Measurements from ENCODE around the gene OLFM2.

The OLFM2 gene

DNA sequence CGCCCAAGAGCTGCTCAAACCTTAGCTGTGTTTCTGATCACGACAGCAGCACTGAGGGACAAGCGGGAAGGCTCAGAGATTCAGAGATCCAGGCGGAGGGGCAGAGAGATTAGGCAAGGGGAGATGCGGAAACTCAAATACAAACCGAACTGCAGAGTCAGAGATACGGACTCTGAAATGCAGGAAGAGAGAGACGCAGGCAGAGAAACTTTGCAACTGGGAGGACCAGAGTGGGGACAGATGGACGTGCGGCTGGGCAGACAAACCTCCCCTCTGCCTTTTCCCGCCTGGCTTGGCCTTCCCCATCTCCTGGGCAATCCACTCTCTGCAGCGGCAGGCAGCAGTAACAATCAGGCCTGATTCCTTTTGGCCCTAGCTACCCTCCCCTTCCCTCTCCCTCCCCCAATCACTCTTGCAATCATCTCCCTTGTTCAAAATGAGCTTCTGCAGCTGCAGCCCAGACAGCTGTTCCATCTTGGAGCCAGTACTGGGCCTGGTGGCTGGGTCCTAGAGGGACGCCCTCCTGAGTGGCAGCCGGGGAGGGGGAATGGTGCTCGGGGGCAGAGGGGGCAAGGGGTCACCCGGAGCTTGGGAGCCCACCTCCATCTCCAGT is 29.7 kb downstream of the OLFM2 start:
- no peak for DNase-seq

DNA sequence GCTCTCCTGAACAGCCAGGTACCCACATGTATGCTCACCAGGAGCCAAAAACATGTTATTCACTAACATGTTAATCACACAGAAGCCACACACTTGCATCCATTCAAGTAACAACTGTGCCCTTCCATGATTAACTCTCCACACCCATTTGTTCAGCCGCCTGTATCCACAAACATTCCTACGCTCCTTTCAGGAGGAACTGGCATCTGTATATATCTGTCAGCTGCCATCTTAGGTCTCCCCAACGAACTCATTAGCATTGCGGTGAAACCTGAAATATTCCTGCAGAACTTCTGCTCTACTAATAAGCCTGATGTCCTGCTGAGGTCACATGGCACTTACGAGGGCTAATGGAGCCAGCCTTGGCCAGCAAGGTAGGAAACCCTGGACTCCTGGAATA is 33.0 kb downstream of the OLFM2 start:
- DNase-seq = no peak

DNA sequence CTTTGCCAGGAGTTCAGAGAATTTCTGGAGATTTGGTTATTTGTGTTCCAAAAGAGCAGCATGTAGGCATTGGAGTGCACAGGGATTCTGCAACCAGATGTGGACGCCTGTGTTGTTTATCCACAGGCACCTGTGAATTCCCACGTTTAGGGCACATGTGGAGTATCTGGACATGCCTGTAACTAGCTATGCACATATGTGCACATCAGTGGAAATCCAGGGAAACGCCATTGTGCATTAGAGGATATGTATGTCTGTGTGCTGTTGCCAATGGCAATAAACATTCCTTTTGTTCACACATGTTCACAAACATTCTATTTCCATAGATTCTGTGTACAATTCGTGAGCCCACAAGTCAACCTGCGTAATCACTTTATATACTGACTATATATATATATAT is 34.7 kb downstream of the OLFM2 start:
- DNase-seq = no peak

DNA sequence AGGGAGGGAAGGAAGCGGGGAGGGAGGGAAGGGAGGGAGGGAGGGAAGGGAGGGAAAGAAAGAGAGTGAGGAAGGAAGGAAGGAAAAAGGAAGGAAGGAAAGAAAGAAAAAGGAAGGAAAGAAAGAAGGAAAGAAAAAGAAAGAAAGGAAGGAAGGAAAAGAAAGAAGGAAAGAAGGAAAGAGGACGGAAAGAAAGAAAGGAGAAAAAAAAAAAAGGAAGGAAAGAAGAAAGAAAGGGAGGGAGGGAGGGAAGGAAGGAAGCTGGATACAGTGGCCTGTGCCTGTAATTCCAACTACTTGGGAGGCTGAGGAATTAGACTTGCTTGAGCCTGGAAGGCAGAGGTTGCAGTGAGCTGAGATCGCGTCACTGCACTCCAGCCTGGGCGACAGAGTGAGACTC is 35.3 kb downstream of the OLFM2 start:
- DNase-seq = no peak

DNA sequence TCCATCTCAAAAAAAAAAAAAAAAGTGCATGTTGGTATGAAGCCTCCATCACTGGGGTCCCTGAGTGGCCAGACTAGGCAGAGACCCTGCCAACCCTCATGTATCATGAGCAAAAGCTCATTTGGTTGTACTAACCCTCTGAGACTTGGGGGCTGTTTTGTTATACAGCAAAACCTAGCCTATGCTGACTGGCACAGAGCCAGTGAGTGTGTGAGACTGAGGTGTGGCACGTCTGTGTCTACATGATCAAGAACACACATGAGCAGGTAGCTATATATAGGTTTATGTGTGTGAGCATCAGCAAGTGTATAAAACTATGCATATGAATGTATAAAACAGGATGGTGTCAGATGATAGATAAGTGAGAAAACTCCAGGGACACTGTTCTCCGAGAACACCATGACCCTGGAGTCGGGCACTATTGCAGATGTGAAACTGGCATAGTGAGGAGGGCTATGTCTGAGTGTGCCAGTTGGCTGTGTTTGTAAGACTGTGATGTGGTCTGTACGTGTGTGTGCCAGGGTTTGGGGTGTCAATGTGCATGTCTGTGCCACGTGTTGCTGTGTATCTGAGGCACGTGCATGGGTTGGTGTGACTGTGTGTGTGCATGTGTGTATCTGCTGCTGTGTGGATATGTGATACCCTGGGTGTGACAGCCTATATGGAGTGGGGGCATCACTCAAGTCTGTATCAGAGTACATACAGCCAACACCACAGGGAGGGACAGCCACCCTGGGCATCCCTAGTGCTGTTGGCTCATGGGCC is 44.5 kb downstream of the OLFM2 start:
- no peak for DNase-seq

DNA sequence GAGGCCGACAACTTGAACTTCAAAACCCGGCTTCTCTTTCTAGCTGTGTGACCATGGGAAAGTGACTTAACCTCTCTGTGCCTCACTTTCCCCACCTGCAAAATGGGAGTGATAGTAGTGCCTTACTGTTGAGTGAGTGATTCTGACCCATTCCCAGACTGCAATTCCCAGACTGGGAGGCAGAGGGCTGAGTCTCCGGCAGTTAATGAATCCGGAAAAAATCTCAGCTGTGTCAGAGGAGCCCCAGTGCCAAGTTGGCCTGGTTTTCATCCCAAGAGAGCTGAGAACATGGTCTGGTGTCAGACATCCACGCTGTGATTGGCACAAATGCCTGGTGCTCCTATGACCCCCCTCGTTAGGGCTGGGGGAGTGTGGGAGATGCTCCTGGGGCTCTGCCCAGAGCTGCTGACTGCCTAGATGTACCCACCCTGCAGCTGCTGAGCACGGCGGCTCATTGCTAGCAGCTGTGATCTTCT is 51.2 kb downstream of the OLFM2 start:
- no peak for DNase-seq

DNA sequence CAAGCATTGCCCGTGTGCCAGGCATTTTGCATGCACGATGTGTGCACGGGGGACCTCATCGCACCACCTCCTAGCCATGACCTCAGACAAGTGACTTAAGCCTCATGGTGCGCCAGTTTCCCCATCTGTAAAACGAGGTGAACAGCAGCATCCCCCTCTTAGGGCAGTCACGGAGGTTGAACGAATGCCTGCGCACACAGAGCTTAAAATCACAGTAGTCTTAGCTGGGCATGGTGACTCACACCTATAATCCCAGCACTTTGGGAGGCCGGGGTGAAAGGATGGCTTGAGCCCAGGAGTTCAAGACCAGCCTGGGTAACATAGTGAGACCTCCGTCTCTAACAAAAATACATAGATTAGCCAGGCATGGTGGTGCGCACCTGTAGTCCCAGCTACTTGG is 52.6 kb downstream of the OLFM2 start:
- DNase-seq = no peak

DNA sequence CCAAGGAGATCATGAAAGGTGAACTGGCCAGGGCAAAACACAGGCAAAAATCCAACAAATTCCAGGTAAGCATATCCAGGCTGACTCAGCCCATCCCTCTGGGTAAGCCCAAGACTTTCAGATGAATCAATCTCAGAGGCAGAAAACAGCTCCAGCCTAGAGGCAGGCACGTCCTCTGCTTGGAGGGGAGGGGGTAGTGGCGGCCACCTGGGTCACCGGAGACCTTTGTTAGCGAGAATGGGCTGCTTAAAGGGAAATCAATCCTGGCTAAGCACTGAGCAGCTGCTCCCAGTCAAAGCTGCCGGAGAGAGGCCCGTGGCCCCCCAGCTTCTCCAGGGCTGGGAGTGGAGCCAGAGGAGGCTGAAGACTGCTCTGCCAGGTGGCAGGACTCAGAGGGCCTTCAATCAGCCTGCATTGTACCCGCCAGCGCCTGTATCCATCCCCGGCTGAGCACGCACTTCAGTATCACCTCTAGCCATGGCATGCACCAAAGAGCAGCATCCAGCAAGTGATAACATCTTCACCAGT is 53.0 kb downstream of the OLFM2 start:
- DNase-seq = no peak

DNA sequence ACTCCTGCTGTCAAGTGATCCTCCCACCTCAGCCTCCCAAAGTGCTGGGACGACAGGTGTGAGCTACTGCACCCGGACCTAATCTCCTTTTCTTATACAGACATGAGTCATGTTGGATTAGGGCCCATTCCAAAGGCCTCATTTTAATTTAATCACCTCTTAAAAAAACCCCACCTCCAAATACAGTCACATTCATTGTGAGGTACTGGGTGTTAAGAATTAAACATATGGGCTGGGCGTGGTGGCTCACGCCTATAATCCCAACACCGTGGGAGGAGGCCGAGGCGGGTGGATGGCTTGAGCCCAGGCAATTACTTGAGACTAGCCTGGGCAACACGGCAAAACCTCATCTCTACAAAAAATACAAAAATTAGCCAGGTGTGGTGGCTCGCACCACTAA is 54.6 kb downstream of the OLFM2 start:
- DNase-seq = no peak

DNA sequence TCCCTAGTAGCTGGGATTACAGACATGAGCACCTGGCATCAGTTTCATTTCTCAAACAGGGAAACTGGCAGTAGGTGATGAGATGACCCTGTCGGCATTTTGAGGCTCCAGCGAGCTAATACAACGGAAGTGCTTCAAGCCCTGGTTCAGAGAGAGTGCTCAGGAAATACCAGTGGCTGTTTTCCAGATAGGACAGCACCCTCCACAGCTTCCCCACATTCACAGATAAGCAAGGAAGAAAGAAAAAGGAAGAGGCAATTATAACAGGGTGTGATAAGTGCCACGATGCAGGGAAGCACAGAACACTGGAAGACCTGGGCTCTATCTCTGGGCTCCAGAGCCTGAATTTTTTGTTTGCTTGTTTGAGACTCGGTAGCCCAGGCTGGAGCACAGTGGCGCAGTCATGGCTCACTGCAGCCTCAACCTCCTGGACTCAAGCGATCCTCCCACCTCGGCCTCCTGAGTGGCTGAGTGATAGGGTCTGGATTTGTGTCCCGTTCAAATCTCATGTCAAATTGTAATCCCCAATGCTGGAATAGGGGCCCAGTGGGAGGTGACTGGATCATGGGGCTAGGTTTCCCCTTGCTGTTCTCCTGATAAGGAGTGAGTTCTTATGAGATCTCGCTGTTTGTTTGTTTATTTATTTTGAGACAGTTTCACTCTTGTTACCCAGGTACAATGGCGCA is 57.7 kb downstream of the OLFM2 start:
- no peak for DNase-seq

DNA sequence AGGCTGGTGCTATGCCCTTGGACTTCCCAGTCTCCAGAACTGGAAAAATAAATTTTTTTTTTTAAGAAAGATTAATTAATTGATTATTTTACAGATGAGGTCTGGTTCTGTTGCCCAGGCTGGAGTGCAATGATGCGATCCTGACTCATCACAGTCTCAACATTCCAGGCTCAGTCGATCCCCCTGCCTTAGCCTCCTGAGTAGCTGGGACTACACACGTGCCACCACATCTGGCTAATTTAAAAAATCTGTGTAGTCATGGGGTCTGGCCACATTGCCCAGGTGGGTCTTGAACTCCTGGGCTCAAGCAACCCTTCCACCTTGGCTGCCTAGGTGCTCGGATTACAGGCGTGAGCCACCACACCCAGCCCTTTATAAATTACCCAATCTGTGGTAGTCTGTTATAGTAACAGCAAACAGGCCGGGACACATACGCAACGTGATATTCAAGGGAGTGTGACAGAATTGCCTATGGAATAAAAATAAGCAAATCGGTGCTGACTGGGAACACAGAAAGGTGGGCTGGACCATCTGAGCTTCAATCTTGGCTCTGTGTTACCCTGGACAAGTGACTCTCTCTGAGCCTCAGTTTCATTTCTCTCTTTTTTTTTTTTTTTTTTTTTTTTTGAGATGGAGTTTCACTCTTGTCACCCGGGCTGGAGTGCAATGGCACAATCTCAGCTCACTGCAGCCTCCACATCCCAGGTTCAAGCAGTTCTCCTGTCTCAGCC is 58.4 kb downstream of the OLFM2 start:
- no peak for DNase-seq

DNA sequence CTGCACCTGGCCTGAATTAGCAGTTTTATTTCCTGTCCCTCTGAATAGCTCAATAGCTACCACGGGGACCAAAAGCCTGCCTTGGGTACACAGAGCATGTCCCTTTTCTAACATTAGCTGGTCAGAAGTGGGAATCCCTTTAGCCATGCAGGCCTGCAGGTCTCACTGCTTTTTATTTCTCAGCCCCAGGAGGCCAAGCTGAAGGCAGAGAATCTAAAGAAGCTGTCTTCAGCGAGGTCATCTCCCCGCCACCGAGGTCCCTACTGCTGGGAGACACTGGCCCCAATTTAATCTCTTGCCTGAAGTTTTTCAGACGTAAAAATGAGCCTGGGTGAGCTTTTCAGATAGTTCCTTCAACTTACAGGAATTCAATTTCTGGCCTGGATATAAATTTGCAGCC is 60.5 kb downstream of the OLFM2 start:
- DNase-seq = no peak

DNA sequence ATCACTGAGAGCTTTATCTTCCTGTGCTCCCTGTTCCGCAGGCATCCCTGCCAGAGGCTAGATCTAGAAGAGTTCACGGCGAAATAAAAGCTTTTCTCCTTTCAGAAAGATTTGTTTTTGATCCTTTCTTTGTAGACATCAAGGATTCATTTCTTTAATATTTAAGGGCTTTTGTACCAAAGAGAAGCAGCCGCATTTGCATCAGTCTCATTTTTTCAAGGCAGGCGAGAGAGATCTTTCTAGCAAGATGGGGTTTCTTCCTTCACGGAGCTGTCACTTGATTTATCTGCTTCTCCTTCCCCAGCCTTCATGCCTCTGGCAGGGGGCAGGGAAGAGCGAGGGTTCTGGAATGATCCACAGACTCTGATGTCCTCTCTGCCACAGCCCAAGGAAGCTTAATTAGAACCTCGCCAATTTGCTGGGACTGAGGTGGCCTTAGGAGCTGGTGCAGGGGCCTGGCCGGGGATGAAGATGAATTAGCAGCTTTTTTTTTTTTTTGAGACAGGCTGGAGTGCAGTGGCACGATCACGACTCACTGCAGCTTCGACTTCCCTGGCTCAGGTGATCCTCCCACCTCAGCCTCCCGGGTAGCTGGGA is 61.2 kb downstream of the OLFM2 start:
- DNase-seq = no peak

DNA sequence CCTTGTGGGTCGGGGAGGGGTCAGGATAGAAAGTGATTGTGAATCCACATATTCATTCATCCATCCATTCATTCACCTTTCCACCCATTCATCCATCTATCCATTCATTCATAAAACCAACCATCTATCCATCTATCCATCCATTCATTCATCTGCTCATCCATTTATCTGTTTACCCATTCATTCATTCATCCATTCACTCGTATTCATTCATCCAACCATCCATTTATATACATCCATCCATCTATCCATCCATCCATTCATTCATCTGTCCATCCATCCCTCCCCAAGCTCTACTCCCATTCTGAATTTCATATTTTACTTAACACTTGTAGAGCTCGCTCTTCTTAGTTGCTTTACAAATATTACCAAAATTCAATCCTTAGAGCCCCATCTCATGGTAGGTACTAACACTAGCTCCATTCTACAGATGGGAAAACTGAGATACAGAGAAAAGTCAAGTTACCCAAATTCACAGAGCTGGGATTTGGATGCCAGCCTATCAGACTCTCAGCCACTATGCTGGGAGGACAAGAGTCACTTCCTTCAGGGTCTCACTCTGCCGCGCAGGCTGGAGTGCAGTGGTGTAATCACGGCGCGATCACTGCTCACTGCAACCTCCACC is 63.6 kb downstream of the OLFM2 start:
- DNase-seq = no peak

DNA sequence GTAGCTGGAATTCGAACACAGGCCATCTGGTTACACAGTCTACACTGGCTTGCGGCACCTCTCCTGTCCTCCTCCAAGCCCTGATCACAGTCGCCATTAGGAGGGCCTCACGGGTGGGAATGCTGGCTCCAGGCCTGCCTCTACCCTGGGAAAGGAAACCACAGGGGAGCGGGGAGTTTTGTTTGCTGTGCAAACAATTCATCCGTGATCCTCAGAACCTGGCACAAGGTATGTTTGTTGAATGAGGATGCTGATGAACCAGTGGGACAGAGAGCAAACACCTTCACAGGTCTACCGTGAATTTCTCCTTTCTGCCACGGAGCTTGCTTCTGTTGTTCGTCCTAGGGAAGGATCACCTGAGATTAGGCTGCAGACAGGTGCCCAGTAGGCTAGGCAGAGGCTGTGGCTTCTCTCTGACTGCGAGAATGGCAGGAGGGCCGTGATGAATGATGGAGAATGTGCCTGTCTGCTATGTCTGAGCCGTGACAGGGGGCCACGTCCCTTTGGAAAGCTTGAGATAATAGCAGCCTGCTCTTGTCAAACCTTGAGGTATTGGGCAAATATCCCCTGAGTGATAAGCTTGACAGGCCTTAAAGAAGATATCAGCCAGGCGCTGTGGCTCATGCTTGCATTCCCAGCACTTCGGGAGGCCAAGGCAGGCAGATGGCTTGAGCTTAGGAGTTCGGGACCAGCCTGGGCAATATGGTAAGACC is 64.5 kb downstream of the OLFM2 start:
- DNase-seq = no peak

DNA sequence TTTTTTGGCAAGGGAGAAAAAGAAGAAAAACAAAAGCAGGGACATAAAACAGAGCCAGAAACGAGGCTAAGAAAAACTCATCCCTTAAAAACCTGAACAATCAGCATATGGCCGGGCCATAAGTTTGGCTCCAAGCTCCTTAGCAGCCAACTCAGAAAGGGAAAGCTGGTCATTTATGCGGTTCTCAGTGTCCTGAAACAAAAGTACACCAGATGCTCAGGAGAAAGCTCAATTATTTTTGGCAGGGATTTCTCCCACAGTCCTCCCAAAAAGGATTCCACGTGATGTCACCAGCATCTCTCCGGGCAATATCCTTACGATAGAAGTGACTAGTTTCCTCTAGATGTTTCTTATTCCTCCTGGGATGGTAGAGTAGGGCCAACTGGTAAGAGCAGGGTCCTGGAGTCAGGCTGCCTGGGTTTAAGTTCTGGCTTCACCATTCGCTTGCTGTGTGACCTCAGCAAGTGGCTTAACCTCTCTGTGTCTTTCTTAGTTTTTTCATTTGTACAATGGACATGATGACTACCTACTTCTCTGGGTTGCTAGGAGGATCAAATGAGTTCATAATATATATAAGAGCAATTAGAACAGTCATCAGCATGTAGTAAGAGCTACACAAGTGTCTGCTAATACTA is 67.2 kb downstream of the OLFM2 start:
- no peak for DNase-seq

DNA sequence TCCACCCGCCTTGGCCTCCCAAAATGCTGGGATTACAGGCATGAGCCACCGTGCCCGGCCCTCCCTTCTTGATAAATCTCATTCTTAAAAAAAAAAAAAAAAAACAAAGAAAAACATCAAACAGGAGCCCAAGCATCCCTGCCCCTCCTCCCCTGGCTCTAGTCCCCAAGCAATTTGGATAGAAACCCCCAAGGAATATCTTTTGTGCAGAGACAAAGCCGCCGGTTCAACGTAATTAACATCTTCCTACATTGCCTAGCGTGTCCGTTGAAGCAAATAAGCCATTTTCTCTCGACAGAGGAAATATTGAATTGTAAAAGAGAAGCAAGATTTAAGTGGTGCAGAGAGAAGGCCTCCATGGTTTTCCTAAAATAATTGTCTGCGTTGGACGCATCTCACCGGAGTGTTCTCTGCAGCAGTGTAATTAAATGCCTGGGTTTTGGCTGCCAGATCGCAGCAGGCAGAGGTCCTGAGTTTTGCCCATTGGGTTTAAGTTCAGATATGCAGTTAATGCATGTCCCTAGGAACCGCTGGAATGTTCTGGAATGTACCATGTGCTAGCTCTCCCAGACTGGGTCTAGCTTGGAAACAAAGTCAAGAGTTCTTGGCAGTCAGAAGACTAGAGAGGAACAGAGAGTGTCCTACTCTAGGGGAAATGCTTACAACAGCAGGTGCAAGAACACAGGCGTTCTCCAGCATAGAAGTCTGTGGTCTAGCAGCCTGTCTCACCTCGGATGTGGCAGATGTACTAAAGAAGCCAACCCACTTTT is 70.4 kb downstream of the OLFM2 start:
- no peak for DNase-seq

DNA sequence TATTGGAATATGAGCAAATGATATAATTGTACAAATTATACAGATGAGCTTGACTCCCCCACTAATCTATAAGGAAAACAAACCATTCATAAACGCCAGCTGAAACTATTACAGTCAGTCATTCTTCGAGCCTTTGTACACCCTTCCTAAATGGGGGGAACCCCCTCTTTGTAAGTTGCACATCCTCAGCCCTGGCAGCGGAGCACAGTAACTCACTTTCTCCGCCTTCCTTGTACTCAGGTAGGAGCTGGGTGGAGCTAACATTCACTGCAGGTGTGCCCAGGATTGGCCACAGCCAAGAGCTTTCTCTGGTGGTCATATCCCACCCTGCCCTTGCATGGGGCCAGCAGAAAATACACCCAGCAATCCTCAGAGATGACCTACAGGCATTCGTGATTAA is 72.6 kb downstream of the OLFM2 start:
- no peak for DNase-seq

DNA sequence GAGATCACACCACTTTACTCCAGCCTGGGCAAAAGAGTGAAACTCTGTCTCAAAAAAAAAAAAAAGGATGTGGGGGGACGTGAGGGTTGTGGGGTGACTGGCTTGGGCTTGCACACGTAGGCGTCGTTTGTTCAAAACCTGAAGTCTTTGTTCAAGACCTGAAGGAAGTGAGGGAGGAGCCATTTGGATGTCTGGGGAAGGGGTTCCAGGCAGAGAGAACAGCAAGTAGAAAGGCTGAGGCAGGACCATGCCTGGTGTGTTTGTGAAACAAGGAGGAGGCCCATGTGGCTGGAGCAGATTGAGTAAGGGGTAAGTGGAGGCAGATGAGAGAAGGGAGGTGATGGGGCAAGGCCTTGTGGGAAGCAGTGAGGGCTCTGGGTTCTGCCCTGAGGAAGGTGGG is 73.4 kb downstream of the OLFM2 start:
- no peak for DNase-seq

DNA sequence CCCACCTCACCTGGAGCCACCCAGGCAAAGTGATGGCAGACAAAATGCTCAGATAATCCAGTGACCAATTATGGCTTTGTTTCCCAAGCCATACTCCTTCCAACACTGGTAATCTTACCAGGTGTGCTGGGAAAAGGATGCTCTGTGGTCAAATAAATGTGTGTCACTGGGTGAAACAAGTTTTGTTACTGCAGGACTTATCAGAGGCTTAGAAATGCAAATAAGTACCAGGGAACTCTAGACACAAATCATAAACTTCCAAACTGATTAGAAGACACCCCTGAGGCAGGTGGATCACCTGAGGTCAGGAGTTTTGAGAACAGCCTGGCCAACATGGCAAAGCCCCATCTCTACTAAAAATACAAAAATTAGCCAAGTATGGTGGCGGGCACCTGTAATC is 74.8 kb downstream of the OLFM2 start:
- no peak for DNase-seq
